ENCODE results near the gene FUT7. TPM values are rescaled to one million over a fixed set of nuclear protein-coding genes. Genes with fewer than 3 reads are reported as not detected.

The FUT7 gene
- total RNA-seq, 1 experiment from 2014 or later = not detected

DNA sequence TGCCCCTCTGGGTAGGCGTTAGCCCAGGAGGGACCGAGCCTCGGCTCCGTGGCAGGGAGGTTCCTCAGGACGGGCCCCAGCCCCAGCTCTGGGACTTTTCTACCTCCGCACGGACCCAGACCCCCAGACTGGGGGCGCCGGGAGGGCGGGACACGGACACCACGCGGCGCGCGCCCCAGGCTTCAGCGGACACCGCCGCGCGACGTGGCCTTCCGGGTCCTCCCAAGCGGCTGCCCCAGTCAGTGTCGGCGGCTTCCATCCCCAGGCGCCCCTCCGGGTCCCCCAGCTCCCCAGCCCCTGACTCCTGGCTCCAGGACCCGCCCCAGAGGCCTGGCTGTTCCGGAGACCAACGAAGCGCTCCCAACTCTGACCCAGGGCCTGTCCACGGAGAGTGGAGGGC lies 46.0 kb downstream of the FUT7 start:
- Histone ChIP-seq H2AFZ (ENCODE audit: low read length) (no peak overlapping the region), H3T11ph (ENCODE audit: low read length) (no peak overlapping the region), H3K4me1 (ENCODE audit: insufficient read depth, low read length) (no peaks in the 10 kb centered on the region), H4K8ac (replicated peaks; ENCODE audit: insufficient read length, low read depth, low read length) (no peak overlapping the region), H3K27ac (ENCODE audit: insufficient read length, low read depth, low read length) (no peak overlapping the region), H2BK20ac (ENCODE audit: low read depth, low read length, poor library complexity, severe bottlenecking) (no peak overlapping the region), H3K18ac (ENCODE audit: insufficient read length, low read depth, low read length) (no peak overlapping the region), H2BK15ac (ENCODE audit: low read depth, low read length) (no peak overlapping the region), H2BK12ac (ENCODE audit: insufficient read length, low read depth, low read length) (no peak overlapping the region), H2AK5ac (ENCODE audit: insufficient read length, low read length) (no peak overlapping the region), H3K79me2 (ENCODE audit: insufficient read depth, low read length) (no peaks in the 10 kb centered on the region), H2BK5ac (ENCODE audit: insufficient read length, low read length) (no peak overlapping the region), H3K9ac (ENCODE audit: extremely low read depth, insufficient read length, low read length) (no peak overlapping the region), H3K79me1 (ENCODE audit: insufficient read depth, low read depth, low read length, poor library complexity, severe bottlenecking) (no peaks in the 10 kb centered on the region), H3K23me2 (ENCODE audit: insufficient read length, low read depth, low read length, poor library complexity, severe bottlenecking) (no peaks in the 10 kb centered on the region), H3K9me3 (ENCODE audit: control insufficient read depth, low read depth, low read length) (no peaks in the 10 kb centered on the region), H4K5ac (ENCODE audit: insufficient read length, low read depth, low read length) (no peak overlapping the region), H3K56ac (ENCODE audit: insufficient read length, low read depth, low read length) (no peak overlapping the region), H3K23ac (ENCODE audit: insufficient read length, low read depth, low read length) (no peak overlapping the region), H2BK120ac (ENCODE audit: low read depth, low read length, poor library complexity, severe bottlenecking) (no peak overlapping the region), H3K4ac (ENCODE audit: low read depth, low read length) (no peak overlapping the region), H3K14ac (ENCODE audit: insufficient read depth, low read length) (no peak overlapping the region), H4K91ac (ENCODE audit: insufficient read length, low read depth, low read length) (no peak overlapping the region), H3K27me3 (ENCODE audit: insufficient read depth, low read length) (no peaks in the 10 kb centered on the region), H3K4me2 (ENCODE audit: insufficient read depth, insufficient read length, low read length) (peak overlapping the region; percentile 9), H4K20me1 (ENCODE audit: control insufficient read depth, insufficient read depth, insufficient read length) (no peaks in the 10 kb centered on the region)
- H3K9me3 Mint-ChIP-seq = peaks cover 4% of the 10 kb centered on the region in 2 experiments; a peak in 3 of 5 replicates
- WGBS (ENCODE audit: extremely low coverage, insufficient read length, low lambda C conversion rate) = no CpG with 5 or more reads among the region's 33 CpGs
- H3K27me3 Mint-ChIP-seq (ENCODE audit: low read depth) = peaks cover 17% of the 10 kb centered on the region
- no peak for DNase-seq
- peaks cover 2% of the 10 kb centered on the region in 2 experiments; a peak in 2 of 4 replicates for H3K4me1 Mint-ChIP-seq
- H3K4me3 Mint-ChIP-seq = no peak overlapping the region
- H3K27ac Mint-ChIP-seq = no peak overlapping the region
- TF ChIP-seq, protein P1, sequence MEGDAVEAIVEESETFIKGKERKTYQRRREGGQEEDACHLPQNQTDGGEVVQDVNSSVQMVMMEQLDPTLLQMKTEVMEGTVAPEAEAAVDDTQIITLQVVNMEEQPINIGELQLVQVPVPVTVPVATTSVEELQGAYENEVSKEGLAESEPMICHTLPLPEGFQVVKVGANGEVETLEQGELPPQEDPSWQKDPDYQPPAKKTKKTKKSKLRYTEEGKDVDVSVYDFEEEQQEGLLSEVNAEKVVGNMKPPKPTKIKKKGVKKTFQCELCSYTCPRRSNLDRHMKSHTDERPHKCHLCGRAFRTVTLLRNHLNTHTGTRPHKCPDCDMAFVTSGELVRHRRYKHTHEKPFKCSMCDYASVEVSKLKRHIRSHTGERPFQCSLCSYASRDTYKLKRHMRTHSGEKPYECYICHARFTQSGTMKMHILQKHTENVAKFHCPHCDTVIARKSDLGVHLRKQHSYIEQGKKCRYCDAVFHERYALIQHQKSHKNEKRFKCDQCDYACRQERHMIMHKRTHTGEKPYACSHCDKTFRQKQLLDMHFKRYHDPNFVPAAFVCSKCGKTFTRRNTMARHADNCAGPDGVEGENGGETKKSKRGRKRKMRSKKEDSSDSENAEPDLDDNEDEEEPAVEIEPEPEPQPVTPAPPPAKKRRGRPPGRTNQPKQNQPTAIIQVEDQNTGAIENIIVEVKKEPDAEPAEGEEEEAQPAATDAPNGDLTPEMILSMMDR (conservative IDR thresholded peaks at IDR 0.05) = no peak
- peaks cover 0 to 2% (median 0%) of the 10 kb centered on the region in 3 experiments; a peak in 2 of 7 replicates for H3K36me3 Mint-ChIP-seq (ENCODE audit: insufficient read depth in 1 of 3, low read depth in 3 of 3)

Data from H9 (cell line).